ENCODE measurements around the gene HNRNPR.
A peak's percentile ranks its signal among the peaks of the same experiment; 100 is the strongest.
"Not testable (repeated sequence)": the region's sequence is repeated elsewhere in the genome, so short reads cannot be mapped to it uniquely, and the experiment has no call there.

The HNRNPR gene

GRCh38 chr1:23376890-23377811 is 33.1 kb upstream of the HNRNPR start:
- Histone ChIP-seq H3K27ac (ENCODE audit: low read length, poor library complexity, severe bottlenecking) (peak overlapping the region; percentile 76), H4K8ac (ENCODE audit: low read length) (peak overlapping the region; percentile 86), H3K4ac (ENCODE audit: low read depth in 1 of 2, low read length in 2 of 2) (peak overlapping the region in 1 of 2 experiments; percentile 21), H3K18ac (ENCODE audit: low read depth in 1 of 2, low read length in 2 of 2) (peak overlapping the region; percentile 56 to 63), H2BK120ac (ENCODE audit: low read depth, low read length) (peak overlapping the region; percentile 39), H3K4me2 (ENCODE audit: low read length, poor library complexity, severe bottlenecking) (no peak overlapping the region), H2AFZ (ENCODE audit: low read depth, low read length) (no peak overlapping the region), H4K91ac (ENCODE audit: low read length) (peak overlapping the region; percentile 8), H3K14ac (ENCODE audit: low read length in 2 of 2) (no peak overlapping the region), H3K4me1 (ENCODE audit: control insufficient read depth, insufficient read depth, low read depth, low read length) (peaks cover 12% of the 10 kb centered on the region), H3K36me3 (ENCODE audit: control insufficient read depth in 1 of 2, insufficient read depth in 2 of 2, low read depth in 1 of 2, low read length in 2 of 2) (peaks cover under 1 to 19% of the 10 kb centered on the region in 2 experiments), H3K79me1 (replicated peaks; ENCODE audit: low read length, poor library complexity, severe bottlenecking) (peaks cover 11% of the 10 kb centered on the region), H3K27me3 (ENCODE audit: control insufficient read depth in 1 of 2, insufficient read depth in 1 of 2, low read length in 2 of 2) (no peaks in the 10 kb centered on the region), H3K4me3 (ENCODE audit: insufficient read depth in 1 of 2, low read depth in 1 of 2, low read length in 2 of 2) (no peak overlapping the region), H3K23ac (ENCODE audit: low read length in 2 of 2) (no peak overlapping the region), H3K9ac (ENCODE audit: low read length) (peak overlapping the region; percentile 84), H2BK5ac (ENCODE audit: low read depth, low read length, poor library complexity, severe bottlenecking) (peak overlapping the region; percentile 75), H2BK15ac (ENCODE audit: low read depth, poor library complexity, severe bottlenecking) (no peak overlapping the region), H2AK5ac (ENCODE audit: low read length, severe bottlenecking) (no peak overlapping the region), H2BK12ac (ENCODE audit: low read length in 2 of 2) (peak overlapping the region; percentile 7 to 57), H3K9me3 (ENCODE audit: control insufficient read depth, low read length) (no peaks in the 10 kb centered on the region)
- WGBS: 42% methylated on average over 19 of the region's 19 CpGs
- peak; percentile 92 for DNase-seq

- not testable (repeated sequence) for H2BK15ac ChIP-seq (ENCODE audit: low read depth, poor library complexity, severe bottlenecking); H2BK12ac ChIP-seq (ENCODE audit: low read length in 2 of 2); DNase-seq; H4K91ac ChIP-seq (ENCODE audit: low read length); H3K9ac ChIP-seq (ENCODE audit: low read length); H3K27me3 ChIP-seq (ENCODE audit: control insufficient read depth in 1 of 2, insufficient read depth in 1 of 2, low read length in 2 of 2); H3K14ac ChIP-seq (ENCODE audit: low read length in 2 of 2); H2BK5ac ChIP-seq (ENCODE audit: low read depth, low read length, poor library complexity, severe bottlenecking); H3K4me3 ChIP-seq (ENCODE audit: insufficient read depth in 1 of 2, low read depth in 1 of 2, low read length in 2 of 2); H3K23ac ChIP-seq (ENCODE audit: low read length in 2 of 2); H3K4me2 ChIP-seq (ENCODE audit: low read length, poor library complexity, severe bottlenecking); H3K18ac ChIP-seq (ENCODE audit: low read depth in 1 of 2, low read length in 2 of 2); H3K9me3 ChIP-seq (ENCODE audit: control insufficient read depth, low read length); H4K8ac ChIP-seq (ENCODE audit: low read length); H2AFZ ChIP-seq (ENCODE audit: low read depth, low read length); H3K27ac ChIP-seq (ENCODE audit: low read length, poor library complexity, severe bottlenecking); H2BK120ac ChIP-seq (ENCODE audit: low read depth, low read length)
- 77% methylated on average over 12 of the region's 12 CpGs for WGBS
- peaks cover 13% of the 10 kb centered on the region for H3K79me1 ChIP-seq (replicated peaks; ENCODE audit: low read length, poor library complexity, severe bottlenecking)
- peaks cover 27% of the 10 kb centered on the region for H3K4me1 ChIP-seq (ENCODE audit: control insufficient read depth, insufficient read depth, low read depth, low read length)
- H3K4ac ChIP-seq (ENCODE audit: low read depth in 1 of 2, low read length in 2 of 2): peak overlapping the region in 1 of 2 experiments; percentile 37
- H3K36me3 ChIP-seq (ENCODE audit: control insufficient read depth in 1 of 2, insufficient read depth in 2 of 2, low read depth in 1 of 2, low read length in 2 of 2): peaks cover 5 to 16% of the 10 kb centered on the region in 2 experiments
- peak overlapping the region; percentile 22 for H2AK5ac ChIP-seq (ENCODE audit: low read length, severe bottlenecking)
Measured at GRCh38 chr1:23374079-23374735, 30.1 kb upstream of the HNRNPR start.

DNA sequence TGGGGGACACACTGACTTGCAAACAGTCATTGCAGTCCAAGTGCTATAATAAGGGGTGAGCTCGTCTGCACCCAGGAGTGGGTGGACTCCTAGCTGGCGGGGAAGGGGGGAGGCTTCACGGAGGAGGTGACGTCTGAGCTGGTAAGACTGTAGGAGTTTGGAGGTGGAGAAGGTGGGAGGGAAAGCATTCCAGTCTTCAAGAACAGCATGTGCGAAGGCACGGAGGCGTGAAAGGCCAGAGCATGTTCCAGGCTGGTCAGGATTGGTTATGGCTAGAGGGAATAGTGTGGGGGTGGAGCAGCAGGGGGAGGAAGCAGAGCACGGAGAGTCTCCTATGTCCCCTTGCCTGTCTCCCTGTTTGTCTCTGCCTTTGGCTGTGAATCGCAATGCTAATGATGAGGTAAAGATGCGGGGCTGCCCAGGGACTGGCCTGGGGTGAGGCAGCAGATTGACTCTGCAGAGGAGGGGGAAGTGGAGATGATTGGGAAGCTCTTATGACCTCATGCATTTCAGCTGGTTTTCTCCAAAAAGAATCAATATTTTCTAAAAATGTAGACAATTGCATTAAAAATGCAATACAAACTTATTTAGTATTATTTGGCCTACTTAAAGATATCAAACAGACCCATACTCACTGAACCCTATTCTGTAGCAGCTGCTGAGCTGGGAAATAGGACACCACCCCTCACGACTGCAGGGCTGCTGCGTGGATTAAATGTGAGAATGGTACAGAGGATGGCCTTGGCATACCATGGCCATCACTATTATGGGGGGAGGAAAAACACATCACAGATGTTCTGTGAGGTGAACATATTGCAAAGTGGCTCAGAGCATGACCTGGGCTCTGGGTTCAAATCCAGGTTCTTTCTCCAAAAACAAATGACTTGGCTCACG is 28.1 kb upstream of the HNRNPR start:
- Histone ChIP-seq H2BK120ac (ENCODE audit: low read depth, low read length) (peak overlapping the region; percentile 8), H3K79me1 (replicated peaks; ENCODE audit: low read length, poor library complexity, severe bottlenecking) (peaks cover 16% of the 10 kb centered on the region), H3K9me3 (ENCODE audit: control insufficient read depth, low read length) (no peaks in the 10 kb centered on the region), H3K4me1 (ENCODE audit: control insufficient read depth, insufficient read depth, low read depth, low read length) (peaks cover 23% of the 10 kb centered on the region), H3K18ac (ENCODE audit: low read depth in 1 of 2, low read length in 2 of 2) (peak overlapping the region; percentile 1 to 67), H3K4me2 (ENCODE audit: low read length, poor library complexity, severe bottlenecking) (no peak overlapping the region), H3K27ac (ENCODE audit: low read length, poor library complexity, severe bottlenecking) (no peak overlapping the region), H3K14ac (ENCODE audit: low read length in 2 of 2) (peak overlapping the region in 1 of 2 experiments; percentile 53), H3K23ac (ENCODE audit: low read length in 2 of 2) (no peak overlapping the region), H3K9ac (ENCODE audit: low read length) (peak overlapping the region; percentile 99), H3K4ac (ENCODE audit: low read depth in 1 of 2, low read length in 2 of 2) (peak overlapping the region; percentile 13 to 32), H3K27me3 (ENCODE audit: control insufficient read depth in 1 of 2, insufficient read depth in 1 of 2, low read length in 2 of 2) (no peaks in the 10 kb centered on the region), H4K8ac (ENCODE audit: low read length) (peak overlapping the region; percentile 36), H2AK5ac (ENCODE audit: low read length, severe bottlenecking) (peak overlapping the region; percentile 57), H2BK5ac (ENCODE audit: low read depth, low read length, poor library complexity, severe bottlenecking) (no peak overlapping the region), H3K36me3 (ENCODE audit: control insufficient read depth in 1 of 2, insufficient read depth in 2 of 2, low read depth in 1 of 2, low read length in 2 of 2) (peaks cover 5 to 19% of the 10 kb centered on the region in 2 experiments), H2BK15ac (ENCODE audit: low read depth, poor library complexity, severe bottlenecking) (no peak overlapping the region), H4K91ac (ENCODE audit: low read length) (peak overlapping the region; percentile 2), H3K4me3 (ENCODE audit: insufficient read depth in 1 of 2, low read depth in 1 of 2, low read length in 2 of 2) (peak overlapping the region in 1 of 2 experiments; percentile 27), H2AFZ (ENCODE audit: low read depth, low read length) (no peak overlapping the region), H2BK12ac (ENCODE audit: low read length in 2 of 2) (peak overlapping the region in 1 of 2 experiments; percentile 84)
- no peak for DNase-seq
- 73% methylated on average over 13 of the region's 13 CpGs for WGBS

Measured in mesenchymal stem cell (in vitro differentiated cells and primary cell).